WTC11 (cell line): ENCODE data around the gene ALDH1A2. TPM values are rescaled to one million over a fixed set of nuclear protein-coding genes. Genes with fewer than 3 reads are reported as not detected.
A peak's percentile ranks its signal among the peaks of the same experiment; 100 is the strongest.

ENCODE experiments used
- ATAC-seq: fragments of 200-7000 bp; cut with Tn5 transposase; 2 replicates; pipeline ENCODE4 v1.10.0; 2021; ENCODE audit warnings: mild to moderate bottlenecking, moderate library complexity
- CTCF ChIA-PET: fragments of 300-600 bp; sonication (Branson Sonifier 250); formaldehyde crosslinking; loops from one replicate; lab custom pipeline; 2021; ENCODE audit warnings: antibody characterized with exemption; lab: Charles Lee
- POLR2A ChIA-PET: fragments of 350-600 bp; sonication (Branson Sonifier 250); formaldehyde crosslinking; loops from one replicate; lab custom pipeline; 2021; ENCODE audit warnings: antibody characterized with exemption; lab: Charles Lee
- DNase-seq: peaks from one replicate; pipeline ENCODE4 v3.0.0; 2021; ENCODE audit warnings: low spot score
- H3K27ac Mint-ChIP-seq: 2 replicates; pipeline ENCODE4 v1.8.0; 2021; ENCODE audit warnings: mixed read lengths
- H3K27me3 Mint-ChIP-seq: 2 replicates; pipeline ENCODE4 v1.8.0; 2021; ENCODE audit warnings: low read depth, mild to moderate bottlenecking, moderate library complexity, mixed read lengths
- H3K36me3 Mint-ChIP-seq: 2 replicates; pipeline ENCODE4 v1.8.0; 2021; ENCODE audit warnings: mixed read lengths
- H3K4me1 Mint-ChIP-seq: 2 replicates; pipeline ENCODE4 v1.8.0; 2022; ENCODE audit warnings: mixed read lengths
- H3K4me3 Mint-ChIP-seq: 2 replicates; pipeline ENCODE4 v1.8.0; 2021; ENCODE audit warnings: mild to moderate bottlenecking, moderate library complexity, mixed read lengths
- H3K9me3 Mint-ChIP-seq: 2 replicates; pipeline ENCODE4 v1.8.0; 2021; ENCODE audit warnings: mixed read lengths
- ATF3 ChIP-seq: sonication (generic); formaldehyde crosslinking; conservative IDR thresholded peaks from 2 replicates; pipeline ENCODE4 v1.8.1; 2022; ENCODE audit warnings: mild to moderate bottlenecking, missing genetic modification reagents
- CBFB ChIP-seq: sonication (generic); formaldehyde crosslinking; IDR thresholded peaks from 2 replicates; pipeline ENCODE4 v1.8.1; 2022; ENCODE audit warnings: mild to moderate bottlenecking, low read depth, missing genetic modification reagents
- CREB1 ChIP-seq: sonication (generic); formaldehyde crosslinking; IDR thresholded peaks from 2 replicates; pipeline ENCODE4 v1.8.0; 2023; ENCODE audit warnings: mild to moderate bottlenecking, missing genetic modification reagents
- CTCF ChIP-seq: fragments of 200-600 bp; IDR thresholded peaks from 2 replicates; pipeline ENCODE4 v1.8.0; 2022; ENCODE audit warnings: antibody characterized with exemption
- EMX1 ChIP-seq: fragments of 250-450 bp; sonication (Bioruptor Pico); IDR thresholded peaks from 2 replicates; pipeline ENCODE4 v1.8.0; 2021; ENCODE audit warnings: mild to moderate bottlenecking
- ESRRA ChIP-seq: sonication (generic); formaldehyde crosslinking; IDR thresholded peaks from 2 replicates; pipeline ENCODE4 v1.8.1; 2022; ENCODE audit warnings: mild to moderate bottlenecking, missing genetic modification reagents, borderline replicate concordance
- HMGXB4 ChIP-seq: sonication (generic); formaldehyde crosslinking; IDR thresholded peaks from 2 replicates; pipeline ENCODE4 v1.8.1; 2023; ENCODE audit warnings: mild to moderate bottlenecking, moderate library complexity, missing genetic modification reagents
- IRF2 ChIP-seq: sonication (generic); formaldehyde crosslinking; IDR thresholded peaks from 2 replicates; pipeline ENCODE4 v1.8.0; 2022; ENCODE audit warnings: low read depth, missing genetic modification reagents, borderline replicate concordance
- JUN ChIP-seq: sonication (generic); formaldehyde crosslinking; IDR thresholded peaks from 2 replicates; pipeline ENCODE4 v1.8.0; 2023; ENCODE audit warnings: mild to moderate bottlenecking, missing genetic modification reagents
- KAT7 ChIP-seq: sonication (generic); formaldehyde crosslinking; IDR thresholded peaks from 2 replicates; pipeline ENCODE4 v1.8.1; 2023; ENCODE audit warnings: missing genetic modification reagents, mild to moderate bottlenecking, borderline replicate concordance
- NFYB ChIP-seq: sonication (generic); formaldehyde crosslinking; conservative IDR thresholded peaks from 2 replicates; pipeline ENCODE4 v1.8.0; 2022; ENCODE audit warnings: low read depth, missing genetic modification reagents
- NR3C1 ChIP-seq: sonication (generic); formaldehyde crosslinking; conservative IDR thresholded peaks from 2 replicates; pipeline ENCODE4 v1.8.1; 2023; ENCODE audit warnings: low read depth, mild to moderate bottlenecking, missing genetic modification reagents
- PRRX2 ChIP-seq: fragments of 250-450 bp; sonication (Bioruptor Pico); IDR thresholded peaks from 2 replicates; pipeline ENCODE4 v1.8.0; 2021; ENCODE audit warnings: mild to moderate bottlenecking
- SOX15 ChIP-seq: fragments of 250-450 bp; sonication (Bioruptor Pico); IDR thresholded peaks from 2 replicates; pipeline ENCODE4 v1.9.0; 2021; ENCODE audit warnings: mild to moderate bottlenecking
- USF2 ChIP-seq: sonication (generic); formaldehyde crosslinking; IDR thresholded peaks from 2 replicates; pipeline ENCODE4 v1.8.1; 2023; ENCODE audit warnings: mild to moderate bottlenecking, missing genetic modification reagents, moderate library complexity
- ZBTB21 ChIP-seq: sonication (generic); formaldehyde crosslinking; IDR thresholded peaks from 2 replicates; pipeline ENCODE4 v1.8.1; 2023; ENCODE audit warnings: mild to moderate bottlenecking, missing genetic modification reagents, borderline replicate concordance
- ZBTB43 ChIP-seq: sonication (generic); formaldehyde crosslinking; IDR thresholded peaks from 2 replicates; pipeline ENCODE4 v1.8.1; 2023; ENCODE audit warnings: mild to moderate bottlenecking, missing genetic modification reagents
- ZNF219 ChIP-seq: sonication (generic); formaldehyde crosslinking; IDR thresholded peaks from 2 replicates; pipeline ENCODE4 v1.8.0; 2023; ENCODE audit warnings: missing genetic modification reagents, mild to moderate bottlenecking, borderline replicate concordance
- ZNF396 ChIP-seq: fragments of 250-450 bp; sonication (Bioruptor Pico); IDR thresholded peaks from 2 replicates; pipeline ENCODE4 v1.8.0; 2021; ENCODE audit warnings: mild to moderate bottlenecking, moderate library complexity, borderline replicate concordance
- ZNF532 ChIP-seq: fragments of 250-450 bp; sonication (Bioruptor Pico); IDR thresholded peaks from 2 replicates; pipeline ENCODE4 v1.9.0; 2021; ENCODE audit warnings: mild to moderate bottlenecking, borderline replicate concordance
- ZNF671 ChIP-seq: fragments of 250-450 bp; sonication (Bioruptor Pico); IDR thresholded peaks from 2 replicates; pipeline ENCODE4 v1.8.0; 2021; ENCODE audit warnings: mild to moderate bottlenecking
- total RNA-seq: library from RNA; stranded (reverse); gene quantifications from 3 replicates; pipeline ENCODE4 v1.2.3, GENCODE V29; 2021

Gene ALDH1A2
- total RNA-seq, 1 experiment from 2014 or later: 1.1 TPM

GRCh38 chr15:58074452-58074851, 8.9 kb upstream of the ALDH1A2 start:
- Mint-ChIP-seq H3K36me3 (no peaks in the 10 kb centered on the region), H3K27ac (no peak overlapping the region), H3K9me3 (no peaks in the 10 kb centered on the region), H3K27me3 (peaks cover 25% of the 10 kb centered on the region), H3K4me1 (peaks cover 11% of the 10 kb centered on the region), H3K4me3 (no peak overlapping the region)
- ATAC-seq: peak; percentile 36; the same call in 1 of the 2 replicates
- CTCF ChIA-PET: interaction anchor here (1.0 kb wide), 1 partner anchor 8 kb away, joined by 7 read pairs; no protein-coding TSS in a partner anchor
- DNase-seq: no peak
- TF ChIP-seq ZNF396 (no peak), EMX1 (CRISPR knock-in tag) (no peak), ZNF532 (CRISPR knock-in tag) (no peak)
- POLR2A ChIA-PET: no interaction called here

GRCh38 chr15:58070801-58071418, 5.4 kb upstream of the ALDH1A2 start:
- no peaks in the 10 kb centered on the region for H3K36me3 Mint-ChIP-seq
- DNase-seq (peak; percentile 69), ATAC-seq (no peak; the same call in 1 of the 2 replicates)
- no peaks in the 10 kb centered on the region for H3K9me3 Mint-ChIP-seq
- no peak overlapping the region for H3K4me3 Mint-ChIP-seq
- ChIA-PET POLR2A (no interaction called here), CTCF (interaction anchor here (0.5 to 4.3 kb wide), 66 partner anchors 9 to 1101 kb away, joined by 3 to 61 read pairs (median 4); partner anchors contain the start of gene POLR2M)
- H3K27me3 Mint-ChIP-seq: peaks cover 58% of the 10 kb centered on the region
- H3K4me1 Mint-ChIP-seq: peaks cover 9% of the 10 kb centered on the region; the same call in 1 of the 2 replicates
- TF ChIP-seq NR3C1 (CRISPR knock-in tag): no peak
- TF ChIP-seq CREB1 (CRISPR knock-in tag): no peak
- TF ChIP-seq ESRRA (CRISPR knock-in tag): no peak
- TF ChIP-seq KAT7 (CRISPR knock-in tag): no peak
- TF ChIP-seq HMGXB4 (CRISPR knock-in tag): no peak
- TF ChIP-seq CTCF: peak; percentile 85
- no peak for TF ChIP-seq IRF2
- TF ChIP-seq PRRX2: no peak
- no peak overlapping the region for H3K27ac Mint-ChIP-seq

- DNase-seq: no peak
- ChIA-PET CTCF (interaction anchor here (0.7 to 4.3 kb wide), 7 partner anchors 8 to 322 kb away, joined by 3 to 75 read pairs (median 4); no protein-coding TSS in a partner anchor), POLR2A (interaction anchor here (0.7 kb wide), 1 partner anchor 75 kb away, joined by 5 read pairs; no protein-coding TSS in a partner anchor)
- ATAC-seq: no peak
- Mint-ChIP-seq H3K4me1 (peaks cover 9% of the 10 kb centered on the region), H3K36me3 (no peaks in the 10 kb centered on the region), H3K27me3 (peaks cover 76% of the 10 kb centered on the region), H3K9me3 (no peaks in the 10 kb centered on the region), H3K27ac (no peak overlapping the region), H3K4me3 (no peak overlapping the region)
- TF ChIP-seq SOX15 (no peak), ZNF671 (CRISPR knock-in tag) (no peak), ZBTB43 (no peak), CBFB (CRISPR knock-in tag) (no peak), ZBTB21 (no peak), NR3C1 (CRISPR knock-in tag) (no peak), USF2 (CRISPR knock-in tag) (no peak), ATF3 (no peak), ZNF219 (CRISPR knock-in tag) (no peak), NFYB (no peak), JUN (CRISPR knock-in tag) (no peak)
Measured at GRCh38 chr15:58069008-58069407, 3.5 kb upstream of the ALDH1A2 start.
